Suppressor macrophage treated with lipopolysaccharide for 4 hours (primary cell): Measurements from ENCODE around the gene FGF7.
A peak's percentile ranks its signal among the peaks of the same experiment; 100 is the strongest.
"Not testable (repeated sequence)": the region's sequence is repeated elsewhere in the genome, so short reads cannot be mapped to it uniquely, and the experiment has no call there.

Experiments
- DNase-seq: peaks from one replicate; pipeline ENCODE4 v3.0.0-alpha.2; 2020

FGF7 gene

GRCh38 chr15:49439678-49440395, 16.8 kb downstream of the FGF7 start:
- peak; percentile 35 for DNase-seq

- DNase-seq, result no peak
These were observed 18.3 kb downstream of the FGF7 start for GRCh38 chr15:49441356-49441755.

DNA sequence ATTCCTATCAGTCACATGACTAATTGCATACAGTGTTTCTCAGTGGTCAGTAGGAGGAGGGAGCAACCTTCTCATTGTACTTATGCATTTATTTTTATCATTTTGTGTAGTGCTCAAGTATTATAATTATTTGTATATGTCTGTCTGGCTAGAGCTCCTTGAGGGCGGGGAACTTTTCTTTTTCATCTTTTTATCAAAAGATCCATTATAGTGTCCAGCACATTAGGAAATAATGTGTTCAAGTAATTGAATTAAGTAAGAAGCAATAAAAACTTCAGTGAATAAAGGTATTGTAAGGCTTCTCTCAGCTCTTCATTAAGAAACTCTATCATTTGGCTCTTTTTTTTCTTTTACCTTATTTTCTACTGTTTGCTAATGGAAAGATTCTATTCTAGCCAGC, 18.8 kb downstream of the FGF7 start:
- DNase-seq, result no peak

GRCh38 chr15:49452595-49452994, 29.6 kb downstream of the FGF7 start:
- DNase-seq, result no peak

DNA sequence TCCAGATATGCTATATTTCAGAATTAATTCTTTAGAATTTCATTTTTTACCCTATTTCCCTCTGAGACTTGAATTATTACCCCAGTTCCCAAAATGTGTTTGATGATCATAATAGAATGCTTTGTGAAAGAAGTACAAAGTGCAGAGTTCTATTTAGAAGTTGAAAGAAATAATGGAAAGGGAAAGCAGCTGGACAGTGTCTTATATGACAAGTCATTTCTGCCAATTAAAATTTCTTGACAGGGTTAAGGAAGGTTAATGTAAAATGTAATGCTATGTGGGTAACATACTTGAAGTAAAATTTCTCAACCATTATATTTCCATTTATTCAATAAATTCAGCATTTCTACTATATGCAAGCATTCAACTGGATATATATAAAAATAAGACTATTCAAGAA, 33.1 kb downstream of the FGF7 start:
- DNase-seq, result no peak

DNA sequence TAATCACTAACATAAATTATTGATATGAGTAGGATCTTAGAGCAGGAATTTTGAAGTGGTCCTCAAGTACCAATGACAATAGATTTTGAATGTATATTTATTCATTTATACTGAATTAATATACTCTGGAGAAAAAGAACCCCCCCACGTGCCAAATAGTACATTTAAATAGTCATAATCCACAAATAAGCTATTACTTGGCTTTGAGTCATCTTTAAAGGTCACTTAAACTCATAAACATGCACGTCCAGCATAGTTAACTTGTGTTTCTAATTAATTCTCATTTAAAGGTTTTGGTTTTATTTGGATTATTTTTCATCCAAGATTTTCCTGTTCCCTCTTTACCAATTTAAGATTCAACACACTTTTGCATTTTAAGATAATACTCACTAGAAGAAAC, 35.1 kb downstream of the FGF7 start:
- no peak for DNase-seq

DNA sequence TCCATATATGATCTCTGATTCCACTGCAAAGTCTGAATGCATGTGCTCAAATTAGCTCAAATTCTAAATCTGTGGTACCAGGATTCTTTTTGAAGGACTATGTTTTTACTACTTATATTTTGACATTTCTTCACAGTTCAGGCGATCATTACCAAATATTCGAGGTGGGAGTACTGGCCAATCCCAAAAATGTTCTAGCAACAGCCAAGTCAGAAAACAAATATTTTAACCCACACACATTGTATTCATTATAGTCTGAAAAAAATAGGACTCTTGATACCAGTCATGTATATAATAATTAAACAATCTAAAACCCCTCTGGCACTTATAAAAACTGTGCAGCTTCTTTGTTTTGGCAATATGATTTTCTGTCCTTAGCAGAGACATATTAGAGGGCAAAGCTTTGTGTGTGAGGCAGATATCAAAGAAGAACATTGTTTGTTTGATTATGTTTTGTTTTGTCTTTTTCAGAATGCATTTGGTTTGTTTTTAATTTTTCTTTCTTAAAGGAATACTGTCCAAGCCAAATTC, 37.4 kb downstream of the FGF7 start:
- DNase-seq, result no peak

DNA sequence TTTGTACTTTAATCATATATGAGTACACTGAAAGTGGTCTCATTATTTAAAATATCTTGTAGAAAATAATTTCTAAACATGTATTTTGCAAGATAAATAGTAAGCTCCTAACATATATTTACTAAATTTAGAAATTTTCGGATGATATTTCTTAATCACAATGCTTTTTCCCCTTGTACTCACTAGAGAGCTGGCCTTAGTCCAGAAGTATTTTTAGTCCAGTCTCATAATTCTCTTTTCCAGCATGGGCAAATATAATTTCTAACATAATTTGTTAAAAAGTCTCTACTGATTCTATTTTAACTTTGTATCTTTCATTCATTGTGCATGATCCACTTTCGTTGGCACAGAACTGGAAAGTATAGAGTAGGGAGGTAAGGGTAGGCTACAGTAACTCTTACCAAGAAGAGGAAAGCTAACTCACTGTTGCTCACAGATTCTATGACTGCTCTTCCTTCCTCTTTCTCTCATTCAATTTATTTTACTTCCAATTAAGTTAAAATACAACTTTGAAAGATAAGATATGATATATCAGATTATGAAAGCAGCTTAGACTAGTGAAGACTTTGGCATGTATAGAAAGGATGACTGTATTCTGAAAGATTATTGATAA, 39.3 kb downstream of the FGF7 start:
- DNase-seq, result peak; percentile 35

- DNase-seq, result no peak
These were observed 41.5 kb downstream of the FGF7 start for GRCh38 chr15:49464522-49464921.

- no peak for DNase-seq
These were observed 43.1 kb downstream of the FGF7 start for GRCh38 chr15:49466119-49466518.

- DNase-seq, result no peak
These were observed 44.9 kb downstream of the FGF7 start for GRCh38 chr15:49467746-49468480.

- DNase-seq, result no peak
These were observed 45.4 kb downstream of the FGF7 start for GRCh38 chr15:49468481-49468839.

GRCh38 chr15:49471248-49471647, 48.2 kb downstream of the FGF7 start:
- DNase-seq, result peak; percentile 35

- DNase-seq, result no peak
These were observed 48.7 kb downstream of the FGF7 start for GRCh38 chr15:49471733-49472132.

DNA sequence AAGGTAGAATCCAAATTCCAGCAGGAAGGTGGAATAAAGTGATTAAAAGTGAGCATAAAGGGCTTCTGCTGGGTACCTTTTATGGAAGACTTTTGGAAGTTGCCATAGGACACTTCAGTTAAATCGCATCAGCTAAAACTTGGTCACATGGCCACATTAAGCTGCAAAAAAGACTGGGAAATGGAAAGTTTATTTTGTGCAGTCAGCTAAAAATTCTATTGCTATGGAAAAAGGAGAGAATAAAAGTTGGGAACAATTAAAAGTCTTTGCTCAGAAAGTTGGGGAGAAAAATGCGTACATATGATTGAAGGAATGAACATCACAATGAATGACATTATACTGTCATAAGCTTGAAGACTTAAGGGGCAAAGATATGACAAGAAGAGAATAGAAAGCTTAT, 49.3 kb downstream of the FGF7 start:
- no peak for DNase-seq

DNA sequence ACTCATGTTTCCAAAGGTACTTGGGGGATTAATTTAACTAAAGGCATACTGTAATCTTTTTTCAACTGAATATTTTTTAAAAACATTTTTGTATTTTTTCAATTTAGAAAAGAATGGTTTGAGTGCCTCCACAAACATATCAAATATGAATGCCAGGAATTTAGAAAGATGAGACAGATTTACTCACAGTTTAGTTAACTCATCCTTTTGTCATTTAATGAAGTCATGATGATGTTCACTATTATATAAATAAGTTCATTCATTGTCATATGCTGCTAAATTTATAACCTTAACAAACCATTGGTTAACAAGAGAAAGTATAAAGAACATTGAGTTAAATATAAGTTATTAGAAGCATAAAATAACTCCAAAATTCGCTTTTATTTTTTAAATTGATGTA, 50.0 kb downstream of the FGF7 start:
- DNase-seq, result no peak

DNA sequence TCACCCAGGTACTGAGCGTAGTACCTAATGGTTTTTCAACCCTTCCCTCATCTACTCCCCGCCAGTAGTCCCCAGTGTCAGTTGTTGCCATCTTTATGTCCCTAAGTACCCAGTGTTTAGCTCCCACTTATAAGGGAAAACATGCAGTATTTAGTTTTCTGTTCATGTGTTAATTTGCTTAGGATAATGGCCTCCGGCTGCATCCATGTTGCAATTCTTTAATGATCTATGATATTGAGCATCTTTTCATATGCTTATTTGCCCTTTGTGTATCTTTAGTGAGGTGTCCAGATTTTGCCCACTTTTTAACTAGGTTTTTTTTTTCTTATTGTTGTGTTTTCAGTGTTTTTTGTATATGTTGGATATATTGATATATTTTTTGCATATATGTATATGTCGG, 55.0 kb downstream of the FGF7 start:
- not testable (repeated sequence) for DNase-seq

DNA sequence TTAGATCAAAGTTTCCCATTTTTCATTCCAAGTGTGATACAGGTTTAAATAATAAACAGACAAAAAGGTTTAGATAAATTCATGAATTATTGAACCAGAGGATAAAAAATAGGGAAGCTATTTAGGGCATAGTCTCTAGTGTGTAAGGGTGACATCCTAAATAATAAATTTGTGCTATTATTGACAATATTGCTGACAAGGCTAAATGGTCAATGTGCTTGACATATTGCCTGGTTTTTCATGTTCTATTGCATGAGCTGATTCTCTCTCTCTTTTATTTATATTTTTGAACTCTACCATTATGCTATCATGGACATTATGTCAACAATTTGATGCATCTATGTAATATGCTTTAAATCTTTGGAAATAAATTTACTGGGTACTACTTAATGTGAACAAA, 55.9 kb downstream of the FGF7 start:
- not testable (repeated sequence) for DNase-seq

DNA sequence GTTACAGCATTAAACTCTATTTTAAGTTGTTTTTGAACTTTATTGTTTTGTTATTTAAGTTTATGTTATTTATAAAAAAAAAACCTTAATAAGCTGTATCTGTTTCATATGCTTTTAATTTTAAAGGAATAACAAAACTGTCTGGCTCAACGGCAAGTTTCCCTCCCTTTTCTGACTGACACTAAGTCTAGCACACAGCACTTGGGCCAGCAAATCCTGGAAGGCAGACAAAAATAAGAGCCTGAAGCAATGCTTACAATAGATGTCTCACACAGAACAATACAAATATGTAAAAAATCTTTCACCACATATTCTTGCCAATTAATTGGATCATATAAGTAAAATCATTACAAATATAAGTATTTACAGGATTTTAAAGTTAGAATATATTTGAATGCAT, 62.4 kb downstream of the FGF7 start:
- DNase-seq, result not testable (repeated sequence)

DNA sequence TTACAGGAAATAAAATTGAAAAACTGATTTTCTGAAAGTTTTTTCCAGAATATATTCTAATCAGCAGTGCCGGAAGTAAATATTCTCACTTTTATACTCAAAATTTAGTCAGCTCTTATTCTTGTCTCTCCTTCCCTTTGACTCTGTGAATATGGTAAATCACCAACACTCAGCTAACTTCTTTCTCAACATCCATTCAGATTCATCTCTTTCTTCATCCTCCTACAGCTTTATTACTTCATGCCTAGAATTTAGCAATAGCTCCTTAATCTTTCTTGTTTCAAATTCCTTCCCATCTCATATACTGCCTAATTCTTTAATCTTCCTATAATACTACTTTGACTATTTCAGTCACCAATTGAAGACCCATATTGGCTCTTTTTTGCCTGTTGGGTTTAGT, 67.9 kb downstream of the FGF7 start:
- peak; percentile 53 for DNase-seq

DNA sequence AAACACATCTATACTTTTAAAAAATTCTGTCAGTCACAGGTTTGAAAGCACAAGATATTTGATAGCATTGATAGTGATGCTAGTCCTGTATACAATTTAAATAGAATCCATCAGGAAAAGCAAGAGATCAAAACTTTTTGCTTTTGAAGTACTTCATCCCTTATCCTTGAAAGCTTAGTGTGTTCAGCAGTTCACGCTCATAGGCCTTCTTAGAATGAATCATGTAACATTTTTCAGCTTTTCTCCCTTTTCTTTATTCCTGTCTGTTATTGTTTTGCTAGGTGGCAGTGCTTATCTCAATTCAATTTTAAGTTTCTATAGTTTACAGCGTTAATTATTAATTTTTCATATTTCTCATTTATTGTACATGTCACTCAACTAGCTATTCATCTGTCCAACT, 69.1 kb downstream of the FGF7 start:
- no peak for DNase-seq

DNA sequence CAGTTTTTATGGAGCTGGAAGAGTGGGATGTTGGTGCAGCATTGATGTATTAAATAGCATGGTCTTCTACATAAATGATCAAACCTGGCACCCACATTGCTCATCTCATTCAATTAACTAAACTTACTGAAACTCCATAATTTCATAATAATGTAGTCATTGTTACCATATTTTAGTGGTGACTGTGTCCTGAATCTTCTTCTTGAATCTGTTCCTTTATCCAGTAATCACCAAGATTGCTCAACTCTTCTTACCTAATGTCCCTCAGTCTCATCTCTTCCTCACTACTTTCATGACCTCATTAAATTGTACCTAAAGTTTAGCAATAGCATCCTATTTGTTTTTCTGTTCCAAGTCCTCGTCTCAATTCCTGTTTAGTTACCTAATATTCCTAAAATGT, 69.8 kb downstream of the FGF7 start:
- DNase-seq, result peak; percentile 77

DNA sequence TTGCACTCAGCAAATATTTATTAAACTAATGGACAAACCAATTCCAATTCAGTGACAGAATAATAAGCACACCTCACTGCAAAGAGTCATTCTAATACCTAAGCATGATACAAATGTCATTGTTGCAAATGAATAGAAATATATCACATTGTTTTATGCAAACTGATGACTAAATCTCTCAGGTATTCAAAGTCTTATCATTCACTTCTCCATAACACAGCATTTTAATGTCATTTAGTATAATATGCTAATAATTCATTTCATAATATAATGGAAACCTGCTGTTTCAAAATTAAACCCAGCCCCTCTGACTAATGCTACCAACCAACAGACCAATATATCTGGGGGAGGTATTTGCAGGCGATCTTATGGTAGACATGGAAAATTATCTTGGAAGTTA, 71.8 kb downstream of the FGF7 start:
- no peak for DNase-seq
